ENCODE results near the gene ACTR1B.
"Not testable (repeated sequence)": the region's sequence is repeated elsewhere in the genome, so short reads cannot be mapped to it uniquely, and the experiment has no call there.

The ACTR1B gene

DNA sequence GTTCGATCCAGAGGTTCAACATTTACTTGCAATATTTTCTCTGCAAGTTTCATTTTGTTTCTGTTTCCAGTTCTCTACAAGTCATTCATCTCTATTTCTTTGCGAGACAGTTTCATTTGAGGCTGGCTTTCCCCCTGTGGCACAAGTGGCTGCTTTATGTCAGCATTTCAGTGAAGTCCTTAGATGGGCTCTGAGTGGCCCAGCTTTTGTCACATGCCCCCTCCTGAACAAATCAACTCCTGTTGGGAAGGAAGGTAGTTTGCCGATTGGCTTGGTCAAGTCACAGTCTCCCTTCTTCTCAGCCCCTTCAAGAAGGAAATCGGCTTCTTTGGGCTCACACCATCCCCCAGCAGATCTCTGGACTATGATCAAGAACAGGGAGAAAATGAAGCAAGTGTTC, 55.1 kb downstream of the ACTR1B start:
- not testable (repeated sequence) for DNase-seq
